GM10248 (cell line): Measurements from ENCODE around the gene SSPN.
A peak's percentile ranks its signal among the peaks of the same experiment; 100 is the strongest.

Source experiments
- CTCF ChIA-PET: fragments of 300-600 bp; sonication (Branson Sonifier 250); formaldehyde crosslinking; extraction: SDS; loops from one replicate; lab custom pipeline; 2021; ENCODE audit warnings: antibody characterized with exemption; lab: Yijun Ruan, JAX
- POLR2A ChIA-PET: fragments of 350-650 bp; sonication (Branson Sonifier 250); formaldehyde crosslinking; extraction: SDS; loops from one replicate; lab custom pipeline; 2020; ENCODE audit warnings: antibody characterized with exemption; lab: Yijun Ruan, JAX
- DNase-seq: peaks from one replicate; pipeline ENCODE4 v3.0.0; 2012; ENCODE audit errors: extremely low spot score
- CTCF ChIP-seq: IDR thresholded peaks from 2 replicates; pipeline ENCODE4 v1.5.1; 2012; ENCODE audit warnings: mild to moderate bottlenecking, low read depth; ENCODE audit errors: extremely low read depth, missing control alignments, control extremely low read depth

Gene SSPN

GRCh38 chr12:26156201-26156871, 39.0 kb upstream of the SSPN start:
- TF ChIP-seq CTCF = no peak
- POLR2A ChIA-PET = interaction anchor here (1.2 kb wide), 1 partner anchor 12 kb away, joined by 3 read pairs; no protein-coding TSS in a partner anchor
- CTCF ChIA-PET = interaction anchor here (0.8 to 2.2 kb wide), 7 partner anchors 9 to 62 kb away, joined by 3 to 9 read pairs (median 4); partner anchors contain the start of gene SSPN
- DNase-seq = peak; percentile 68

- no peak for DNase-seq
- no peak for TF ChIP-seq CTCF
- CTCF ChIA-PET = interaction anchor here (0.8 to 2.2 kb wide), 6 partner anchors 9 to 63 kb away, joined by 3 to 9 read pairs (median 4); partner anchors contain the start of gene SSPN
- POLR2A ChIA-PET = interaction anchor here (1.2 kb wide), 1 partner anchor 13 kb away, joined by 3 read pairs; no protein-coding TSS in a partner anchor
Observed at GRCh38 chr12:26157001-26157400, 38.4 kb upstream of the SSPN start.

- DNase-seq = peak; percentile 19
- ChIA-PET CTCF (interaction anchor here (0.9 to 1.9 kb wide), 4 partner anchors 13 to 61 kb away, joined by 3 to 9 read pairs (median 4); no protein-coding TSS in a partner anchor), POLR2A (no interaction called here)
- TF ChIP-seq CTCF = no peak
Observed at GRCh38 chr12:26158078-26158764, 37.2 kb upstream of the SSPN start.

- no peak for TF ChIP-seq CTCF
- ChIA-PET CTCF (interaction anchor here (0.8 to 1.8 kb wide), 3 partner anchors 8 to 52 kb away, joined by 3 read pairs; no protein-coding TSS in a partner anchor), POLR2A (no interaction called here)
- DNase-seq = no peak
Observed at GRCh38 chr12:26162174-26162573, 33.2 kb upstream of the SSPN start.

GRCh38 chr12:26162905-26163304, 32.5 kb upstream of the SSPN start:
- CTCF ChIA-PET = interaction anchor here (0.8 to 1.8 kb wide), 3 partner anchors 9 to 51 kb away, joined by 3 read pairs; no protein-coding TSS in a partner anchor
- no peak for TF ChIP-seq CTCF
- DNase-seq = peak; percentile 45
- POLR2A ChIA-PET = no interaction called here

- no peak for DNase-seq
- ChIA-PET CTCF (no interaction called here), POLR2A (no interaction called here)
- TF ChIP-seq CTCF = no peak
Observed at GRCh38 chr12:26164118-26164517, 31.3 kb upstream of the SSPN start.
